Measurements from ENCODE around the gene COX20.

COX20 gene

DNA sequence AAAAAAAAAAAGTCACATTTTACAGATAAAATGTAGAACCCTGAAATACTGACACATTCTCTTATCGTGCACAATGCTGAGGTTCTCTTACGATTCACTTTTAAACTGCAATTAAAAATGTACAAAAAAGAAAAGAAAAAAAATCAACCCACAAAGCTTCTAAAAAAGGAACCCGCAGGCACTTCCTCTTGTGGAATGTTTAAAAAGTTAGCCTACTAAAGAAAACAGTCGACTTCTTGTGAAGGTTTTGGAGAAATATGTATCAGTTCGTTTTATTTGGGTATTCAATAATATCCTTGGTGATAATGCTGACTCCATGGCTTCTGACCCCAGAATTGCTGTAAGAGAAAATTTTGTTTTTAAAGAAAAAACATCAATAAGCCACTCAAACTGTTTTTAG lies 18.7 kb downstream of the COX20 start:
- FAIRE-seq = no peak

DNA sequence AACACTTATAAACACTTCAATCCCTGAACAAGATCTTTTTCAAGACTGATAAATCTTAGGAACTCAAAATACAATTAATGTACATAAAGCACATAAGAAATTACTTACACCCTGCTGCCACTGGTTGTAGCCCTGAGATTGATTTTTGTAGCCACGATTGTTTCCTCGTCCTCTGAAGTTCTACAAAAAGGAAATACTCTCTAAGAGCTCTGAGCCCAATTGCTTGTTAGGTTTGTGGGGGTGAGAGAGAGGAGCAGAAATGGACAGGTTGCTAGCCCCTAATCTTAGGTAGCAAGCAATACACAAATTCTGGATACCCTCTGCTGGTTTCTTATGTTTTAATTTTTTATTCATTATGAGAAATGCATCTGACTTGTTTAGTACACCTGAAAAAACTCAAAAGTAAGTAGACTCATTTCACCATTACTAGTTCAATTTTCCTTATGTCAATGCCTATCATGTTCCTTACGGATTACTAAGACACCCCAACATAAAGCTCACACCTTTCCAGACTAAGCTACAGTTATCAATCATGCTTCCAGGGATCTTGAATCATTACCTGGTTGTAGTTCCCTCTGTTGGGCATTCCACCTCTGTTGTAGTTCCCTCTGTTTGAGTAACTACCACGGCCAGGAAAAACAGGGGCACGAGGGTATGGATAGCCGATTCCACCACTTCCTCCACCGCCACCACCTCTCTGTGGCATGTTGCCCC lies 19.6 kb downstream of the COX20 start:
- FAIRE-seq = no peak

- no peak for FAIRE-seq
Measured at GRCh38 chr1:244857761-244858160, 22.3 kb downstream of the COX20 start.

DNA sequence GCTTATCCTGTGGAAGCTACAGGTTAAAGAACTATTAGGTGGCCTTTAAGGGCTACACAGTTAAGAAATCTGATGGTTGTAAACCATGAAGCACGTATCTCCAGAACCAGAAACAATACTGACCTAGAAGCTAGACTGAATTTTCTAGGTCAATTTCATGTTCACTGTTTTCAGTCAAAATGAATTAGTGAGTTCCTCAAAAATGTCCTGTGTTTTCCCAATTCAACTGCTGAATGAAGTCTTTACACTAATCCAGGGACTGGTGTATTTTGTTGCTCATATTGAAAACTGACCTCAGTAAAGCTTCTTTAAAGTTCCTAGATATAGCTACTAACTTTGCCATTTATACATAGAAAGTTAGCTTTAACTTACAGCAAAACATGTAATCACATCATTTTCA lies 22.9 kb downstream of the COX20 start:
- FAIRE-seq = peak; percentile 23

DNA sequence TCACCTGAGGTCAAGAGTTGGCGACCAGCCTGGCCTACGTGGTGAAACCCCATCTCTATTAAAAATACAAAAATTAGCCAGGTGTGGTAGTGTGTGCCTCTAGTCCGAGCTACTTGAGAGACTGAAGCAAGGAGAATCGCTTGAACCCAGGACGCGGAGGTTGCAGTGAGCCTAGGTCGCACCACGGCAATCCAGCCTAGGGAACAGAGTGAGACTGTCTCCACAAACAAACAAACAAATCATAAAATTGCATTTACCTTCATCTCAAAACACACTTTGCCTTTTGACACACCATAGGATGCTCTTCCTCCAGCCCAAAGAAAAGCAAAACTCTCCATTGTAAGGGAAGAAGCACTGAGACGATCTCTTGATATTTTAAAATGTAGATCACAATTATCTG lies 24.6 kb downstream of the COX20 start:
- FAIRE-seq = no peak

- peak; percentile 7 for FAIRE-seq
Measured at GRCh38 chr1:244860914-244861610, 25.6 kb downstream of the COX20 start.

DNA sequence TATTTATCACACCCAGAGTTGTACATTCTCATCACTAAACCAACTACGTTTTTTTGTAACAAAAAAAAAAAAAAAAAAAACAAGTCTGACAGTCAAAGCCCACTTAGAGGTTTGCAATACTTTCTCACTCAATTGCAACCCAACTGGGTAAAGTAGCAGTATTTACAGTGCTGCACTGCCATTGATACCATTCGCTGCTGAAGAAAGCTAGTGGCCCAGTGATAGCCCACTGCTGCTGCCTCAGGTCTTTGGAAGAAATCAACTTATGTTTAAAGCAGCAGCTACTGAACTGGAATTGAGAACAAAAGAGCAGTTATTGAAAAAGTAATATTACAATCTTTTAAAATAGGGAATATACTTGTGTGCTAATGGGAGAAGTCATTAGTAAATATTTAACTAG lies 26.2 kb downstream of the COX20 start:
- FAIRE-seq = no peak

GRCh38 chr1:244862354-244862698 lies 26.9 kb downstream of the COX20 start:
- FAIRE-seq = no peak

DNA sequence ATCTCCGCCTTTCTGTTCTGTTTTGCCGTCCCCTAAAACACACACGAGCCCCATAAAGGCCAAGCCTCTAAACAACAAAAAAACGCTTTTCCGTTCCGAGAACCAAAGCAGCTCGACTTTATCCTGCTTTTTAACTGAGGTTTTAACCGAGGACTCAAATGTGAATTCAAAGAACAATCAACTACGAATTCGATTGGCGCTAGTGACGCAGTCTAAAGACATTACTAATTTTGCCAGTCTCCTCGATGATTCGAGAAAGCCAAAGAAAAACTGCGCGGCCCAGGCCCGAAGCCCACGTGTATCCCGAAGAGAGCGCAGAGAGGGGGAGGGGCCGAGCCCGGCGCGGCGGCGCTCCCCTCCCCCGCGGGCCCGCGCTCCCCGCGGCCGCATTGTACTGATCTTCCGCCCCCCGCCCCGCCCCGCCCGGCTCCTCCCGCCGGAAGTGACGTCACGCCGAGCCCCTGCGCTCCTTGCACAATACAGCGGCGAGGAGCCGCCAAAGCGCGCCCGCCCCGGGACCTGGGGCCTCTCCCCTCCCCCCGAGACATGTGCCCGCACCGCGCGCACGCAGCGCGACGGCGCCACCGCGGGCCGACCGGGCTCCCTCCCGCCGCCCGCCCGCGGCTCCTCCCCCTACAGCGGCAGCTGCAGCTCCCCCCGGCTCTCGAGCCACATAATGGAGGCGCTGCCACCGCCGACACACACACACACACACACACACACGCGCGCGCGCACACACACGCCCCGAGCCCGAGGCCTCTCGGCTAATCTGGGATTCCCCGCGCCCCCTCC lies 27.4 kb downstream of the COX20 start:
- FAIRE-seq = no peak

GRCh38 chr1:244863491-244864252 lies 28.2 kb downstream of the COX20 start:
- FAIRE-seq = no peak

- peak; percentile 95 for FAIRE-seq
Measured at GRCh38 chr1:244864253-244865027, 29.0 kb downstream of the COX20 start, which contains the start of gene HNRNPU. Gene HNRNPU (minus strand): TSS chr1:244864543. CDS start chr1:244864307, 236 bp downstream.

DNA sequence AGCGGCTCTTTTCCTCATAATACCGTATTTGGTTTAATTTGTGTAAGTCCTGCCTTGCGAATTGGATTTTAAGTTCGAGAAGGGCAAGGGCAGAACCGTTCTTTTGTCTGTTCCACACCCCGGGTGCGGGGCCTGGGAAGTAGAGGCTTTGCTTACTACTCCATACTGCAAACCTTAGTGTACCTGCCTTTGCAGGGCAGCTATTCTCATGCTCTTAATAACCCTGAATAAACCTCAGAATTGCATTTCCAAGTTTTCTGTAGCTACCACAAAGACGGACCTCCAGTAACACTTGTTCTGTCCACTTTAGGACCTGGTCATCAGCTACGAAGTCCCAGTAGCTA lies 29.5 kb downstream of the COX20 start:
- FAIRE-seq = no peak

DNA sequence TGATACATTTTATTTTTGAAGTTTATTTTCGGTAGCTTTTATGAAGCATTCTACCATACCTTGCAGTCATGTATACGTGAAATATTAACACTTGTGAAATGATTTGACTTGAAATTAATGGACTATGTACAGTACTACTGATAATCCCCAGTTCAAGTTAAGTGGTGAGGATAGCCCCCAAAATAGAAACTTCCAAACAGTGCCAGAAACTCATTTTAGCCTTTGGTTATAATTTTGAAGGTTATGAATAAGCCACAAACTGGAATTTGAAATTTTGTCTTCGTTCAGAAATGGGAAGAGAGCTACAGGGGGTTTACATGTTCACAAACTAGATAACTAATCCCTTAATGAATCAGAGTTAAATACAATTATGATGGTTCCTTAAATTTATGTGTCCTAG lies 30.4 kb downstream of the COX20 start:
- no peak for FAIRE-seq

DNA sequence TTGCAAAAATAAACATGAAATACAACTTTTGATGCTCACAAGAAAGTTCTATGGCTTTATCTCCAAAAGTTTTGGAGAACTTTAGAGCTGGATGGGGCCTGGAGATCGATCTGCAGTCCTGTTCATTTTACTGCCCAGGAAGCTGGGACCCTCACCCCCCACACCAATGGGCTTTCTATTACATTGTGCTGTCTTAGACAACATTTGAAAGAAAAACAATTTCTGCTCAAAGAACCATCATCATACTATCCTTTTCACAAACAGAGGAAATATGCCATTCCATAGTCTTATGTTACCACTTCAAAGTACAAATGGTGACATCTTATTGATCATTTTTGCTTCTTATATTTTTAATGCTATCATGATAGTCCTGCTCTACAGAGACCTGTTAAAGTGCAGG lies 30.9 kb downstream of the COX20 start:
- no peak for FAIRE-seq

DNA sequence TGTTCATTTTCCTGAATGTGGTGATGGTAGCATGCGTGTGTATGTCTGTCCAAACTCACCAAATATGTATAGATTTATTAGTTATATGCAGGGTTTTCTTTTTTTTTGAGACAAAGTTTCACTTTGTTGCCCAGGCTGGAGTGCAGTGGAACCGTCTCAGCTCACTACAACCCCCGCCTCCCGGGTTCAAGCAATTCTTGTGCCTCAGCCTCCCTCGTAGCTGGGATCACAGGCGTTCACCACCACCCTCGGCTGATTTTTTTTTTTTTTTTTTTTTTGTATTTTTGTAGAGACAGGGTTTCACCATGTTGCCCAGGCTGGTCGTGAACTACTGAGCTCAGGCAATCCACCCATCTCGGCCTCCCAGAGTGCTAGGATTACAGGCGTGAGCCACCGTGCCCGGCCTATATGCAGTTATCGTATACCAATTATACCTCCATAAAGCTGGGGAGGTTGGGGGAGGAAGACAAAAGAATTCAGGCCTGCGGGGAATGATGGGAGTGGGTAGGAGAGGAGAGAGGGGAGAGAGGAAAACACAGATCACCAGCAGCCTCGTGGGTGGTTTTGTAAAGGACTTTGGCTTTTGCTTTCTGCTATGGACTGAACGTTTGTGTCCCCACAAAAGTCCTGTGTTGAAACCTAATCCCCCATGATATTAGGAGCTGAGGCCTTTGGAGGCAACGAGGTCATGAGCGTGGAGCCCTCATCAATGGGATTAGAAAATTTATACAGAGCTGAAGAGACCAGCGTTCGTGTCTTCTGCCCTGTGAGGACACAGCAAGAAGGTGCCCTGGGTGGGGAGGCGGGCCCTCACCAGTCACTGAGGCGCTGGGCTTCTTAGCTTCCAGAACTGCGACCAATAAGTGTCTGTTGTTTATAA lies 33.3 kb downstream of the COX20 start:
- FAIRE-seq = no peak

GRCh38 chr1:244869364-244869827 lies 33.9 kb downstream of the COX20 start:
- no peak for FAIRE-seq

- FAIRE-seq = no peak
Measured at GRCh38 chr1:244869950-244870349, 34.5 kb downstream of the COX20 start.

DNA sequence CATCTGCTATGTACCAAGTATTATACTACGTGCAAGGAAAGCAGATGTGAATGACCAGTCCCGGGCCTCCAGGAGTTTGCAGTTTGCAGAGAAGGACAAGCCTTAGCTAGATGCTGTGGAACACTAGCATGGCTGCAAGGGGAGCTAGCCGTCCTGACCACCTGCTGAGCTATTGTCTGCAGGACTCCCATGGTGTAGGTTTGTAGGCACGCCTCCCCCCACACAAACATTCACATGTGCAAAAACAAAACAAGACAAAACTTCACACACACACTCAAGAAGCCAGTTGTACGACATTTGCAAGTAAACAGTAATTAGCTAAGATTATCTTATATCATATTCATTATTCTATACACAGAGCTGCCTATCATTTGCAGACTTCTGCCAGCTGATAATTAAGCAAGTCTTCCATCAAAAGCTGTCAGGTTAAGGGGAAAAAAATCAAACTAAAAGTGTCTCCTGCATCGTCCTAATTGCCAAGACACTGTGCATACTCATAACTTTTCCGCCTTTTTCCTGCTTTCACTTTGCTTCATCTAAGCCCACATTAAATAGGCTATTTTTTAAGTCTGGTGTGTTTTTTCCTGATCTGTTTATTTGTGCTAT lies 39.6 kb downstream of the COX20 start:
- no peak for FAIRE-seq

GRCh38 chr1:244876228-244876910 lies 40.9 kb downstream of the COX20 start:
- no peak for FAIRE-seq

- FAIRE-seq = no peak
Measured at GRCh38 chr1:244878681-244879080, 43.2 kb downstream of the COX20 start.
